ENCODE measurements around the gene RGS9. TPM values are rescaled to one million over a fixed set of nuclear protein-coding genes. Genes with fewer than 3 reads are reported as not detected.

RGS9 gene
- total RNA-seq, 2 experiments from 2014 or later, result 1.6 to 1.8 TPM

DNA sequence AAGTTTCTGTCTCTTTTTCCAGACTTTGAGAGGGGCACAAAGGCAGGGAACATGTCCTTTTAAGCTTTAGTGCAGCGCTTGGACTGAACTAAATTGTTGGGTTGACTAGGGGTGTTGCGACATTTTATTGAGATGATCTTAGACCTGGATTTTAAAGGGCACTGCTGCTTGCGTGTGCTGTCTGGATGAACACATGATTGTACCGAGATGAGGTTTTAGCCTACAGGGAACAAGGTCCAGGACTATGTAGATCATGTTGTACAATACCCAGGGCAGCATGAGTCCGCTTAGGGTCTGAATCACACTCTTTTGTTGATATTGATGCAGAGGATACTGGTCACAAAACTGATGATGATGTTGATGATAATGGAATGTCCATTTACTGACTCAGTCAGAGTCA lies 5.2 kb upstream of the RGS9 start:
- H3K36me3 Mint-ChIP-seq (ENCODE audit: low read depth), result no peaks in the 10 kb centered on the region
- no peak for ATAC-seq
- H3K27me3 Mint-ChIP-seq, result peaks cover 12% of the 10 kb centered on the region
- ChIA-PET CTCF (interaction anchor here (0.6 kb wide), 1 partner anchor 9 kb away, joined by 3 read pairs; no protein-coding TSS in a partner anchor), POLR2A (no interaction called here)
- no peak for DNase-seq
- H3K4me1 Mint-ChIP-seq, result peaks cover 5% of the 10 kb centered on the region
- intact Hi-C loops (cut with DNase I, micrococcal nuclease), result no loop called here
- no peak overlapping the region for H3K4me3 Mint-ChIP-seq
- H3K9me3 Mint-ChIP-seq (ENCODE audit: low read depth), result no peaks in the 10 kb centered on the region
- H3K27ac Mint-ChIP-seq, result no peak overlapping the region

DNA sequence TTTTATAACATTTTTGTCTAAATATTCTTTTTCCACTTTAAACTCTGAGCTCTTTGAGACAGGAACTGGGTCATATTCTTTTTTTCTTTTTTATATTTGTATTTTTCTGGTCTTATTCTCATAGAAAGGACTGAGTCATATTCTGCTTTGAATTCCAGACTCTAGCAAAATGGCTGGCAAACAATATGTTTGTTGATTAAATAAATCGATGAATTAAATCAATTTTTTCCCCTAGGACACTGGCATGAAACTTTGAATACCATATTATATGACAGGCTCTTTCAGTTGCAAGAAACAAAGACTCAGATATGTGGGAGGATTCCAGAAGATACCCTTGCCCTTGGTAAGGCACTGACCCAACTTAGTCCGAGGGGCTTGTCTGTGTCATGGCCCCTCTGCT lies 3.1 kb upstream of the RGS9 start:
- ATAC-seq (no peak), DNase-seq (no peak)
- no peaks in the 10 kb centered on the region for H3K36me3 Mint-ChIP-seq (ENCODE audit: low read depth)
- peaks cover 14% of the 10 kb centered on the region for H3K4me1 Mint-ChIP-seq
- H3K27me3 Mint-ChIP-seq, result peaks cover 10% of the 10 kb centered on the region
- intact Hi-C loops (cut with DNase I, micrococcal nuclease), result no loop called here
- H3K4me3 Mint-ChIP-seq, result no peak overlapping the region
- ChIA-PET CTCF (interaction anchor here (0.9 to 3.9 kb wide), 10 partner anchors 10 to 172 kb away, joined by 3 to 33 read pairs (median 4); no protein-coding TSS in a partner anchor), POLR2A (interaction anchor here (1.2 kb wide), 1 partner anchor 77 kb away, joined by 3 read pairs; the partner anchor contains the start of gene GNA13)
- no peaks in the 10 kb centered on the region for H3K9me3 Mint-ChIP-seq (ENCODE audit: low read depth)
- H3K27ac Mint-ChIP-seq, result no peak overlapping the region

DNA sequence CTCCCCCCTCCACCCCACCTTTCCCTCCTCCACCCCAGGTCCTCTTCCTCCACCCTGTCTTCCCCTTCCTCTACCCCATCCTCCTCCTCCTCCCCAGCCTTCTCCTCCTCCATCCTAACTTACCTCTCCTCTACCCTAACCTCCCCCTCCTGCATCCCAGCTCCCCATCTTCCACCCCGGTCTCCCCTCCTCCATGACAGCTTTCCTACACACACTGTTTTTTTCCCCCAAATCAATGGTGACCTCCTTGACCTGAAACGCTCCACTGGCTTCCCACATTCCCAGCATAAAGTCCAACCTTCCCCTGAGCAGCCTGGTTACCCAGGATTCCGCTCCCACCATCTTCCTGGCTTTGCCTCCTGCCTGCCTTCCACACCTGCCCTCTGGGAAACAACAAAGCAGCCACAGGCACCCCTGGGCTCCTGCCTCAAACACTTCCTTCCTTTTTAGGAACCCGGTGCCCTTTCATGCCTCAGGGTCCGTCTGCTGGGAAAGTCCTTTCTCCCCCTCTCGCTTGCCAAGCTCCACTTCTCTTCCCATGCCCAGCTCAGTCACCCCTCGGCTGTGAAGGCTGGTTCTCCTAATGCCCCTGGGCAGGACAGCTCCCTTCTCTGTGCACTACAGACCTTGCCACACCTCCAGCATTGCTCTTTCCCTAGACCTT lies 2.1 kb downstream of the RGS9 start:
- no peak for ATAC-seq
- DNase-seq, result no peak
- Mint-ChIP-seq H3K27me3 (peaks cover 9% of the 10 kb centered on the region), H3K4me1 (peaks cover 14% of the 10 kb centered on the region), H3K4me3 (no peak overlapping the region), H3K36me3 (ENCODE audit: low read depth) (no peaks in the 10 kb centered on the region), H3K9me3 (ENCODE audit: low read depth) (no peaks in the 10 kb centered on the region), H3K27ac (no peak overlapping the region)
- ChIA-PET POLR2A (no interaction called here), CTCF (interaction anchor here (0.6 kb wide), 1 partner anchor 1249 kb away, joined by 4 read pairs; no protein-coding TSS in a partner anchor)
- intact Hi-C loops (cut with DNase I, micrococcal nuclease), result loop anchor here in 1 of 2 experiments (5.0 kb wide), 1 partner anchor 217 kb away; no protein-coding TSS in a partner anchor

DNA sequence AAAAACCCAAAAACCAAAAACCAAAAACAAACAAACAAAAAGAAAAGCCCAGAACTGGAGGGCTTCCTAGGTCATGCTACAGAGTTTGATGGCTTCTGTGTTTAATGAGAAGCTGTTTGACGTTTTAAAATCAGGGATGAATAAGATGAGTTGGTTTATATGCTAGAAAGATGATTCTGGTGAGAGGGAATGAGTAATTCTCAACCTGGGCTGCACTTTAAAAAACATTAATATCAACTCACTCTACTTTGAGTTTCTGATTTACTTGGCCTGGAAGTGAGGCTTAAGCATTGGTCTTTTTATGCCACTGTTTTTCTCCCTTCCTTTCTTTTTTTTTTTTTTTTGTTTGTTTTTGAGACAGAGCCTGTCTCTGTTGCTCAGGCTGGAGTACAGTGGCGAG lies 5.1 kb downstream of the RGS9 start:
- POLR2A ChIA-PET, result no interaction called here
- ATAC-seq, result peak; percentile 53
- no peak overlapping the region for H3K4me3 Mint-ChIP-seq
- H3K27me3 Mint-ChIP-seq, result peaks cover 10% of the 10 kb centered on the region
- H3K36me3 Mint-ChIP-seq (ENCODE audit: low read depth), result no peaks in the 10 kb centered on the region
- H3K9me3 Mint-ChIP-seq (ENCODE audit: low read depth), result no peaks in the 10 kb centered on the region
- H3K27ac Mint-ChIP-seq, result no peak overlapping the region
- CTCF ChIA-PET, result interaction anchor here (0.7 to 1.5 kb wide), 5 partner anchors 10 to 179 kb away, joined by 3 to 4 read pairs (median 3); no protein-coding TSS in a partner anchor
- intact Hi-C loops (cut with DNase I, micrococcal nuclease), result no loop called here
- no peak for DNase-seq
- H3K4me1 Mint-ChIP-seq, result peaks cover 7% of the 10 kb centered on the region

DNA sequence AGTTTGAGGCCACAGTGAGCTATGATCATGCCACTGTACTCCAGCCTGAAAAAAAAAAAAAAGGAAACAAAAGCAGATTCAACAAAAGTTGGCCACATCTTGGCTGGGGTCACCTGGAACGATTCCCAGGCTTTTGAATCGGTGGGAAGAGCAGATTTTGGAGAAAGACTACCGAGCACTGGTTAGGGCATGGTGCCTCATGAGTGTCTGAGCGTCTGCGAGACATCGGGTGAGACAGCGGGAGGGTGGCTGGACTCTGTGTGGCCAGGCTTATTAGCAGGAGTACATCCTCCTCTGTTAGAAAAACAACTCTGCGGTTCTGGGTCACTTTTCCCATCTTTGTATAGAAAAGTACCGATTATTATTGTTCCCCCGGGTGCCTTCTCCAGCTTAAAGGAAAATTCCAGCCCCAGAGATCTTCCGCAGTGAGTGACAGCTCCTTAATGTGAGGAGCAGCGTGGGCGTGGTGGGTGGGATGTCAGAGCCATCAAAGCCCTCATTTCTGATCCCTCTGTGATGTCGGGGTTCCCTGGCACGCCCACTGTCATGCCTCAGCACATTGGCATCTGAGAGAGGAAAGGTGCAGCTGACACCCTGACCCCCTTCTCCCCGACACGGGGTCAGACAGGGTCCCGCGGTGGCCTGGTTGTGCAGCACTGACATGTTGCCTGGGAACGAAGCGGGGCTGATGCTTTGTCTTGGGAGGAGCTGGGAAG lies 6.9 kb downstream of the RGS9 start:
- peaks cover 6% of the 10 kb centered on the region for H3K27me3 Mint-ChIP-seq
- intact Hi-C loops (cut with DNase I, micrococcal nuclease), result no loop called here
- H3K27ac Mint-ChIP-seq, result no peak overlapping the region
- no peaks in the 10 kb centered on the region for H3K36me3 Mint-ChIP-seq (ENCODE audit: low read depth)
- no peaks in the 10 kb centered on the region for H3K4me1 Mint-ChIP-seq
- DNase-seq (no peak), ATAC-seq (no peak)
- no peaks in the 10 kb centered on the region for H3K9me3 Mint-ChIP-seq (ENCODE audit: low read depth)
- H3K4me3 Mint-ChIP-seq, result no peak overlapping the region
- CTCF ChIA-PET, result interaction anchor here (0.7 to 0.9 kb wide), 3 partner anchors 10 to 53 kb away, joined by 3 read pairs; no protein-coding TSS in a partner anchor
- POLR2A ChIA-PET, result no interaction called here

DNA sequence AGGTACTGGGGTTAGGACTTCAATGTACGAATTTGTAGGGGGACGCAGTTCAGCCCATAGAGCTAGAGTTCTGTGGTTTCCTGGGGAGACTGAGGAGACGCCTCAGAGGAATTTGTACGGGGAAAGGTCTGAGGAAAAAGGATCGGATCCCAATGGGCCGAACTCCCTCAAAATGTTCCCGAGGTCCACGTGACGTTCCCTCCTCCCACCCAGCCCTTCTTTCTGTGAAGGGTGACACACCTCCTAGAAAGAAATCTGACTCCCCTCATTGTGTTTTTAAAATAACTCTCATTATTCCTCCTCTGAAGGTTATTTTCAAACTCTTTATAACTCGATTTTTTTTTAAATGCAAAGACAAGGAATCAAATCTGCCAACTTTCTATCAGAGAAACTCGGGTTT lies 8.6 kb downstream of the RGS9 start:
- ChIA-PET CTCF (no interaction called here), POLR2A (no interaction called here)
- peaks cover 2% of the 10 kb centered on the region for H3K27me3 Mint-ChIP-seq
- H3K36me3 Mint-ChIP-seq (ENCODE audit: low read depth), result no peaks in the 10 kb centered on the region
- no peak overlapping the region for H3K27ac Mint-ChIP-seq
- DNase-seq, result no peak
- no peak overlapping the region for H3K4me3 Mint-ChIP-seq
- no peaks in the 10 kb centered on the region for H3K9me3 Mint-ChIP-seq (ENCODE audit: low read depth)
- H3K4me1 Mint-ChIP-seq, result no peaks in the 10 kb centered on the region
- no peak for ATAC-seq
- intact Hi-C loops (cut with DNase I, micrococcal nuclease), result no loop called here

DNA sequence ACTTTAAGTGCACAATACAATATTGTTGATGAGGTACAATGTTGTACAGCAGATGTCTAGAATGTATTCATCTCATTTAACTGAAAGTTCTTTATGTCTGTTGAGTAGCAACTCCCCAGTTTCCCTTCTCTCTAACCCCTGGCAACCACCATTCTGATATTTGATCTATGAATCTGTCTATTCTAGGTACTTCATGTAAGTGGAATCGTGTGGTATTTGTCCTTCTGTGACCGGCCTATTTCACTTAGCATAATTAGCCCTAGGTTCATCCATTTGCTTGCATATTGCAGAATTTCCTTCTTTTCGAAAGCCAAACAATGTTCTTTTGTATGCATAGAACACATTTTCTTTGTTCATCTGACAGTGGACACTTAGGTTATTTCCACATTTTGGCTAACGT lies 10.8 kb downstream of the RGS9 start:
- Mint-ChIP-seq H3K4me1 (no peaks in the 10 kb centered on the region), H3K27me3 (peaks cover 9% of the 10 kb centered on the region), H3K4me3 (no peak overlapping the region), H3K27ac (no peak overlapping the region), H3K9me3 (ENCODE audit: low read depth) (no peaks in the 10 kb centered on the region), H3K36me3 (ENCODE audit: low read depth) (no peaks in the 10 kb centered on the region)
- ATAC-seq (no peak), DNase-seq (no peak)
- POLR2A ChIA-PET, result no interaction called here
- intact Hi-C loops (cut with DNase I, micrococcal nuclease), result no loop called here
- CTCF ChIA-PET, result interaction anchor here (1.2 kb wide), 1 partner anchor 11 kb away, joined by 3 read pairs; the partner anchor contains the start of gene RGS9

DNA sequence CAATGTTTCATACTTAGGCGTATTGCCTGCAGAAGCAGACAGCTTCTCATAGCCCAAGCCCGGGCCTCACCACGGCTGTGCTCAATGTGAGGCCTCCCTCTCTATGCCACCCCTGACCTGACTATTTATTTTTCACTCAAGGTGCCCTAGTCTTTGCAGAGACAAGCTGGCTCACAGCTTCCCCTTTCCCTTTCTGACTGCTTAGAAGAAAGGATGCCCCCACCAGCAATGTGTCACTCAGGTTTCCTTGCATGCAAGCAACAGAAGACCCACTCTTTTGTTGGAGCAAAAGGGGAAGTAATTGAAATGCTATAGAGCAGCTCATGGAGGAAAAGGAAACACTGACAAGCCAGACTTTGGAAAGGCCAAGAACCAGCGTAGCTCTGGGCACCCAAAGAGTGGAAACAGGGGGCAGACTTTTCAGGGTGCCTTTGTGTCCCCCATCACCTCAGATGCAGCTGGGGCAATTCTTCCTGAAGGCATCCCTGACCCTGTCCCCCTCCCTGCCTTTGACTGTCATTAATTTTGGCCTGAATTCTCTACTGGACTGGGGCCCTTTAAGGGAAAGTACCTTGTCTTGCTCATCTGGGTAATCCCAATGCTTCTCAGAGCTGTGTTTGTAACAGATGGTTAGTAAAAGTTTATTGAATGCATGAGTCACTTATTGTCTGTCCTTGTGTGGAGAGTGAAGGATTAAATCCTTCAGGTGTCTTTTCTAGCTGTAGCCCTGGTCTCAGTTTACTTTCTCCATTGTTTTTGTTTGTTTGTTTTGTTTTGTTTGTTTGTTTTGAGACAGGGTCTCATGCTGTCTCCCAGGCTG lies 17.8 kb downstream of the RGS9 start:
- ATAC-seq, result peak; percentile 95
- no peaks in the 10 kb centered on the region for H3K9me3 Mint-ChIP-seq (ENCODE audit: low read depth)
- POLR2A ChIA-PET, result interaction anchor here (1.0 kb wide), 1 partner anchor 10 kb away, joined by 3 read pairs; no protein-coding TSS in a partner anchor
- CTCF ChIA-PET, result interaction anchor here (0.9 to 1.9 kb wide), 3 partner anchors 18 to 21 kb away, joined by 4 to 5 read pairs (median 5); partner anchors contain the start of gene RGS9
- no peak overlapping the region for H3K27ac Mint-ChIP-seq
- peaks cover 6% of the 10 kb centered on the region for H3K4me1 Mint-ChIP-seq
- peaks cover 8% of the 10 kb centered on the region for H3K27me3 Mint-ChIP-seq
- no peaks in the 10 kb centered on the region for H3K36me3 Mint-ChIP-seq (ENCODE audit: low read depth)
- intact Hi-C loops (cut with DNase I, micrococcal nuclease), result no loop called here
- no peak for DNase-seq
- no peak overlapping the region for H3K4me3 Mint-ChIP-seq

DNA sequence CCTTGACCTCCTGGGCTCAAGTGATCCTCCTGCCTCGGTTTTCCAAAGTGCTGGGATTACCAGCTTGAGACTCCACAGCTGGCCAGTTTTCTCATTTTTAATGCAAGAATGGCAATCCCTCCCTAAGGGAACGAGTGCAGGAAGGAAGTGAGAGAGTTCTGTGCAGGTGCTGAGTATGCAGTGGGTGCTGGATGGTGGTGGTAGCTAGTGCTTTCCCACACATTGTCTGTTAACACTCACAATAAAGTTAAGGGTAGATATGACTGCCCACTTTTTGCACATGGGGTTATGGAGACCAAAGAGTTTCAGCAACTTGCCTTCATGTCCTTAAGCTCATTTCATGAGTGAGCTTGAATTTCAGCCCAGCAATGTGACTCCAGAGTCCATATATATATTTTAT lies 18.5 kb downstream of the RGS9 start:
- CTCF ChIA-PET, result interaction anchor here (0.9 to 1.2 kb wide), 2 partner anchors 18 to 21 kb away, joined by 4 to 5 read pairs; partner anchors contain the start of gene RGS9
- no peak for ATAC-seq
- Mint-ChIP-seq H3K27ac (no peak overlapping the region), H3K4me1 (peaks cover 6% of the 10 kb centered on the region), H3K9me3 (ENCODE audit: low read depth) (no peaks in the 10 kb centered on the region), H3K27me3 (peaks cover 8% of the 10 kb centered on the region), H3K4me3 (no peak overlapping the region), H3K36me3 (ENCODE audit: low read depth) (no peaks in the 10 kb centered on the region)
- intact Hi-C loops (cut with DNase I, micrococcal nuclease), result no loop called here
- DNase-seq, result no peak
- POLR2A ChIA-PET, result interaction anchor here (0.6 to 1.0 kb wide), 3 partner anchors 10 to 472 kb away, joined by 3 read pairs; no protein-coding TSS in a partner anchor

DNA sequence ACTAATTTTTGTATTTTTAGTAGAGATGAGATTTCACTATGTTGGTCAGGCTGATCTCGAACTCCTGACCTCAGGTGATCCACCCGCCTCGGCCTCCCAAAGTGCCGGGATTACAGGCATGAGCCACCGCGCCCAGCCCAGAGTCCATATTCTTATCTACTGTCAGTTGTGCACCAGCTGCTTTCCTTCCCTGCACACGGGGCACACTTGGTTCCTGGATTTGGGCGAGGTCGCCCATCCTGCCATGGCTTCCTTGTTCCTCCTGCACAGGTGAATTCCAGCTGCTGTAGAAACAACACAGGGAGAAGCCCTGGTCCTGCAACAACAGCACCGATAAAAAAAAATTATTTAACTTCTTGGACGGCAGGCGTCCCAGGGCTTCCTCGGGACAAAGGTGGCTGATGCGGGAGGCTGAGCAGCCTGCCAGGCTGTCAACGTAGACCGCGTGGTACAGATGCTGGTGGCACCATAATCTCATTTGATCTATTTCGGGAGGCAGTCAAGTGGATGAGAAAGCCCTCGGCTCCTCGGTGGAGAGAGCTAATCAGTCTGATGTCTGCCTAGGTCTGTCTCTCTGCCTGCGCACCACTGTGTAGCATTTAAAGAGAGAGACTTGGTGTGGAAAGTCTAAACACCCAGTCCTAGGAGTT lies 19.1 kb downstream of the RGS9 start:
- H3K4me1 Mint-ChIP-seq, result peaks cover 6% of the 10 kb centered on the region
- ChIA-PET CTCF (interaction anchor here (1.2 kb wide), 1 partner anchor 19 kb away, joined by 4 read pairs; the partner anchor contains the start of gene RGS9), POLR2A (interaction anchor here (0.6 to 0.7 kb wide), 2 partner anchors 62 to 471 kb away, joined by 3 read pairs; no protein-coding TSS in a partner anchor)
- no peaks in the 10 kb centered on the region for H3K36me3 Mint-ChIP-seq (ENCODE audit: low read depth)
- ATAC-seq, result no peak
- H3K4me3 Mint-ChIP-seq, result no peak overlapping the region
- H3K9me3 Mint-ChIP-seq (ENCODE audit: low read depth), result no peaks in the 10 kb centered on the region
- peaks cover 8% of the 10 kb centered on the region for H3K27me3 Mint-ChIP-seq
- intact Hi-C loops (cut with DNase I, micrococcal nuclease), result no loop called here
- no peak for DNase-seq
- no peak overlapping the region for H3K27ac Mint-ChIP-seq
